ENCODE data around the gene SLC1A3. TPM values are rescaled to one million over a fixed set of nuclear protein-coding genes. Genes with fewer than 3 reads are reported as not detected.

SLC1A3 gene
- total RNA-seq, 4 donors from 2014 or later = 11.3 to 26.5 (median 21.2) TPM

GRCh38 chr5:36694351-36694750 lies 87.9 kb downstream of the SLC1A3 start:
- H3K4me3 ChIP-seq = no peak overlapping the region
- no peaks in the 10 kb centered on the region for H3K36me3 ChIP-seq
- TF ChIP-seq POLR2A (IDR thresholded peaks at IDR 0.05; ENCODE audit: low read depth) = no peak
- no peak for TF ChIP-seq POLR2AphosphoS5 (IDR thresholded peaks at IDR 0.05)
- no peak for TF ChIP-seq CTCF (IDR thresholded peaks at IDR 0.05)
- no peaks in the 10 kb centered on the region for H3K27me3 ChIP-seq
- intact Hi-C loops (cut with DNase I) = loop anchor here (5.0 kb wide), 1 partner anchor 187 kb away; no protein-coding TSS in a partner anchor
- 64% methylated on average over 4 of the region's 5 CpGs for WGBS
- H3K9me3 ChIP-seq = no peaks in the 10 kb centered on the region
- H3K27ac ChIP-seq (replicated peaks in 1 of 4) = no peak overlapping the region
- no peak for DNase-seq (ENCODE audit: extremely low spot score)
- peaks cover 22 to 39% (median 34%) of the 10 kb centered on the region in 4 donors for H3K4me1 ChIP-seq

- Histone ChIP-seq H3K4me1 (peaks cover 13 to 27% (median 23%) of the 10 kb centered on the region in 4 donors), H3K27me3 (no peaks in the 10 kb centered on the region), H3K27ac (replicated peaks in 1 of 4) (no peak overlapping the region), H3K36me3 (no peaks in the 10 kb centered on the region), H3K4me3 (no peak overlapping the region), H3K9me3 (no peaks in the 10 kb centered on the region)
- TF ChIP-seq CTCF (IDR thresholded peaks at IDR 0.05) = peak; percentile 66 to 84 (median 69)
- TF ChIP-seq POLR2A (IDR thresholded peaks at IDR 0.05; ENCODE audit: low read depth) = no peak
- no peak for DNase-seq (ENCODE audit: extremely low spot score)
- WGBS = 22% methylated on average over 7 of the region's 7 CpGs
- intact Hi-C loops (cut with DNase I) = no loop called here
These were observed 89.8 kb downstream of the SLC1A3 start for GRCh38 chr5:36696059-36696673.

- Histone ChIP-seq H3K27me3 (no peaks in the 10 kb centered on the region), H3K36me3 (no peaks in the 10 kb centered on the region), H3K9me3 (no peaks in the 10 kb centered on the region), H3K4me1 (peaks cover 6 to 18% (median 14%) of the 10 kb centered on the region in 4 donors), H3K4me3 (no peak overlapping the region), H3K27ac (replicated peaks in 1 of 4) (no peak overlapping the region)
- 95% methylated on average over 2 of the region's 2 CpGs for WGBS
- DNase-seq (ENCODE audit: extremely low spot score) = no peak
- TF ChIP-seq POLR2A (IDR thresholded peaks at IDR 0.05; ENCODE audit: low read depth) = no peak
- TF ChIP-seq CTCF (IDR thresholded peaks at IDR 0.05) = no peak
- intact Hi-C loops (cut with DNase I) = no loop called here
These were observed 91.6 kb downstream of the SLC1A3 start for GRCh38 chr5:36698031-36698430.

- H3K4me1 ChIP-seq = peaks cover 19 to 28% (median 25%) of the 10 kb centered on the region in 4 donors
- H3K4me3 ChIP-seq = no peak overlapping the region
- intact Hi-C loops (cut with DNase I) = no loop called here
- no peaks in the 10 kb centered on the region for H3K27me3 ChIP-seq
- H3K27ac ChIP-seq (replicated peaks in 1 of 4) = no peak overlapping the region
- 46% methylated on average over 4 of the region's 4 CpGs for WGBS
- no peaks in the 10 kb centered on the region for H3K36me3 ChIP-seq
- no peaks in the 10 kb centered on the region for H3K9me3 ChIP-seq
- no peak for DNase-seq (ENCODE audit: extremely low spot score)
- TF ChIP-seq POLR2AphosphoS5 (IDR thresholded peaks at IDR 0.05) (no peak), EP300 (IDR thresholded peaks at IDR 0.05) (no peak), POLR2A (IDR thresholded peaks at IDR 0.05; ENCODE audit: low read depth) (no peak), CTCF (IDR thresholded peaks at IDR 0.05) (no peak)
These were observed 94.8 kb downstream of the SLC1A3 start for GRCh38 chr5:36701085-36701698.
